ENCODE results near the gene PCNX3.

PCNX3 gene

GRCh38 chr11:65595543-65596281, 19.9 kb upstream of the PCNX3 start, which contains the start of gene KCNK7:
KCNK7 (minus strand) TSS chr11:65595800; CDS start chr11:65595772, 28 bp downstream.
- DNase-seq, result no peak
- intact Hi-C loops (cut with DNase I), result loop anchor here (10.0 kb wide), 1 partner anchor 231 kb away; no protein-coding TSS in a partner anchor

- no peak for DNase-seq
- intact Hi-C loops (cut with DNase I), result loop anchor here (10.0 kb wide), 1 partner anchor 232 kb away; no protein-coding TSS in a partner anchor
Measured at GRCh38 chr11:65596520-65596919, 19.1 kb upstream of the PCNX3 start.

GRCh38 chr11:65598258-65598699, 17.3 kb upstream of the PCNX3 start:
- intact Hi-C loops (cut with DNase I), result loop anchor here (10.0 kb wide), 1 partner anchor 233 kb away; no protein-coding TSS in a partner anchor
- DNase-seq, result no peak

- no peak for DNase-seq
- intact Hi-C loops (cut with DNase I), result loop anchor here (10.0 kb wide), 1 partner anchor 235 kb away; no protein-coding TSS in a partner anchor
Measured at GRCh38 chr11:65599216-65599954, 16.2 kb upstream of the PCNX3 start.

- intact Hi-C loops (cut with DNase I), result loop anchor here (10.0 kb wide), 1 partner anchor 235 kb away; no protein-coding TSS in a partner anchor
- no peak for DNase-seq
Measured at GRCh38 chr11:65599955-65600246, 15.7 kb upstream of the PCNX3 start.

GRCh38 chr11:65604258-65604657, 11.3 kb upstream of the PCNX3 start:
- intact Hi-C loops (cut with DNase I), result no loop called here
- no peak for DNase-seq

GRCh38 chr11:65606876-65607613, 8.5 kb upstream of the PCNX3 start:
- intact Hi-C loops (cut with DNase I), result no loop called here

GRCh38 chr11:65607614-65608426, 7.8 kb upstream of the PCNX3 start:
- no peak for DNase-seq
- intact Hi-C loops (cut with DNase I), result no loop called here

More at GRCh38 chr11:65606876-65607613, 8.5 kb upstream of the PCNX3 start:
- DNase-seq, result peak; percentile 88 to 99 (median 96)

GRCh38 chr11:65609229-65609628, 6.3 kb upstream of the PCNX3 start:
- intact Hi-C loops (cut with DNase I), result no loop called here
- no peak for DNase-seq

GRCh38 chr11:65609665-65610064, 5.9 kb upstream of the PCNX3 start:
- intact Hi-C loops (cut with DNase I), result no loop called here
- no peak for DNase-seq

- intact Hi-C loops (cut with DNase I), result no loop called here
- DNase-seq, result no peak
Measured at GRCh38 chr11:65610404-65610803, 5.2 kb upstream of the PCNX3 start.

GRCh38 chr11:65611028-65611757, 4.4 kb upstream of the PCNX3 start:
- intact Hi-C loops (cut with DNase I), result no loop called here

GRCh38 chr11:65611758-65612603, 3.6 kb upstream of the PCNX3 start:
- no peak for DNase-seq
- intact Hi-C loops (cut with DNase I), result no loop called here

More at GRCh38 chr11:65611028-65611757, 4.4 kb upstream of the PCNX3 start:
- peak in 9 of 10 donors; percentile 51 to 96 (median 70) for DNase-seq

GRCh38 chr11:65612691-65613090, 2.9 kb upstream of the PCNX3 start:
- intact Hi-C loops (cut with DNase I), result no loop called here

GRCh38 chr11:65613091-65613928, 2.3 kb upstream of the PCNX3 start:
- DNase-seq, result peak in 2 of 10 donors; percentile 31 to 89
- intact Hi-C loops (cut with DNase I), result no loop called here

More at GRCh38 chr11:65612691-65613090, 2.9 kb upstream of the PCNX3 start:
- no peak for DNase-seq

GRCh38 chr11:65615950-65616574, 486 bp downstream of the PCNX3 start:
- intact Hi-C loops (cut with DNase I), result loop anchor here (2.0 to 5.0 kb wide), 3 partner anchors 36 to 47 kb away; partner anchors contain the start of gene RELA
- DNase-seq, result no peak

- intact Hi-C loops (cut with DNase I), result loop anchor here (5.0 kb wide), 1 partner anchor 36 kb away; no protein-coding TSS in a partner anchor
- no peak for DNase-seq
Measured at GRCh38 chr11:65616575-65617001, 1.0 kb downstream of the PCNX3 start.
